OCI-LY7 (cell line): Measurements from ENCODE around the gene GNG7. TPM values are rescaled to one million over a fixed set of nuclear protein-coding genes. Genes with fewer than 3 reads are reported as not detected.

Experiments used
- BruUV-seq: library from RNA; stranded (reverse); fragments of 400-500 nt; replicated peaks from 2 replicates; lab custom pipeline; 2021; lab: Mats Ljungman, UMichigan
- CTCF ChIA-PET: fragments of 300-600 bp; sonication (Branson Sonifier 250); formaldehyde crosslinking; loops from one replicate; lab custom pipeline; 2022; ENCODE audit warnings: antibody characterized with exemption; ENCODE audit not compliant: unreplicated experiment; lab: Charles Lee
- POLR2A ChIA-PET: fragments of 300-600 bp; sonication (Branson Sonifier 250); formaldehyde crosslinking; loops from one replicate; lab custom pipeline; 2022; ENCODE audit warnings: antibody characterized with exemption; lab: Charles Lee
- DNase-seq: peaks from one replicate; pipeline ENCODE4 v3.0.0-alpha.2; 2015; ENCODE audit warnings: low spot score
- H2AFZ ChIP-seq: fragments of 200-600 bp; sonication (generic), shearing (Covaris generic); 2 replicates; pipeline ENCODE4 v1.6.1; 2014; ENCODE audit warnings: mild to moderate bottlenecking, antibody characterized with exemption, low read length, moderate library complexity
- H3K27ac ChIP-seq: fragments of 200-600 bp; sonication (generic); 2 replicates; pipeline ENCODE4 v1.5.1; 2014; ENCODE audit warnings: mixed run types, low read depth, mild to moderate bottlenecking, moderate library complexity, low read length, inconsistent platforms; ENCODE audit not compliant: poor library complexity, severe bottlenecking
- H3K36me3 ChIP-seq: fragments of 200-600 bp; sonication (generic); 2 replicates; pipeline ENCODE4 v1.6.1; 2014; ENCODE audit warnings: mild to moderate bottlenecking, antibody characterized with exemption, low read length, moderate library complexity, mixed read lengths; ENCODE audit not compliant: insufficient read depth
- H3K4me1 ChIP-seq: fragments of 200-600 bp; sonication (generic); 2 replicates; pipeline ENCODE4 v1.5.1; 2014; ENCODE audit warnings: mild to moderate bottlenecking, low read length; ENCODE audit not compliant: insufficient read depth, poor library complexity, severe bottlenecking
- H3K4me2 ChIP-seq: fragments of 200-600 bp; sonication (generic); 2 replicates; pipeline ENCODE4 v1.6.1; 2014; ENCODE audit warnings: mild to moderate bottlenecking, low read length
- H3K4me3 ChIP-seq: fragments of 200-600 bp; sonication (generic); 2 replicates; pipeline ENCODE4 v1.5.1; 2014; ENCODE audit warnings: mild to moderate bottlenecking, low read depth, low read length; ENCODE audit not compliant: poor library complexity, severe bottlenecking
- H3K79me2 ChIP-seq: fragments of 200-600 bp; sonication (generic); 2 replicates; pipeline ENCODE4 v1.6.1; 2016; ENCODE audit warnings: low read depth, mild to moderate bottlenecking, low read length, moderate library complexity, mixed read lengths; ENCODE audit not compliant: insufficient read depth
- H3K9me2 ChIP-seq: fragments of 200-600 bp; sonication (generic); 2 replicates; pipeline ENCODE4 v1.6.1; 2016; ENCODE audit warnings: mild to moderate bottlenecking, low read length, mixed read lengths; ENCODE audit not compliant: insufficient read depth
- H3K9me3 ChIP-seq: fragments of 200-600 bp; sonication (generic); 2 replicates; pipeline ENCODE4 v1.6.1; 2014; ENCODE audit warnings: mild to moderate bottlenecking, mixed run types, low read length, mixed read lengths
- H4K20me1 ChIP-seq: fragments of 200-600 bp; sonication (generic); 2 replicates; pipeline ENCODE4 v1.6.1; 2014; ENCODE audit warnings: mild to moderate bottlenecking, antibody characterized with exemption, low read length, moderate library complexity, mixed read lengths; ENCODE audit not compliant: insufficient read depth
- CTCF ChIP-seq: fragments of 200-600 bp; sonication (generic); conservative IDR thresholded peaks from 2 replicates; pipeline ENCODE4 v1.5.1; 2014; ENCODE audit warnings: mild to moderate bottlenecking, antibody characterized with exemption, low read length, moderate library complexity, mixed read lengths
- EZH2phosphoT487 ChIP-seq: fragments of 200-600 bp; sonication (generic); IDR thresholded peaks from 2 replicates; pipeline ENCODE4 v1.6.1; 2018; ENCODE audit warnings: low read depth, borderline replicate concordance, mild to moderate bottlenecking, mixed run types, antibody characterized with exemption, low read length, moderate library complexity, mixed read lengths
- intact Hi-C: fragments of 100-400 bp; cut with micrococcal nuclease; formaldehyde crosslinking; loops from one replicate; pipeline ENCODE4 v1.10.0; 2022; ENCODE audit not compliant: unreplicated experiment
- total RNA-seq, 2 experiments: library from RNA; depleted of rRNA in 1 of 2; stranded (reverse); fragments of >200 nt in 1 of 2; shearing (Covaris generic) in 1 of 2; gene quantifications; 2 replicates each; pipeline ENCODE4 v1.2.3, GENCODE V29; 2014 to 2022

The GNG7 gene
- total RNA-seq, 2 experiments from 2014 or later: 13.9 to 15.3 TPM

GRCh38 chr19:2719920-2720776 lies 17.7 kb upstream of the GNG7 start:
- H3K4me3 ChIP-seq: no peak overlapping the region
- no peak for DNase-seq
- BruUV-seq: no TSS peak
- H3K4me1 ChIP-seq: peaks cover 16% of the 10 kb centered on the region
- 0 out of 2 replicates have a peak, but pooled peaks cover 5% of the 10 kb centered on the region for H3K9me3 ChIP-seq
- TF ChIP-seq CTCF (0 out of 2 replicates have a peak, but pooled peaks have one; percentile 11), EZH2phosphoT487 (no peak)
- H3K9me2 ChIP-seq: no peaks in the 10 kb centered on the region
- no peak overlapping the region for H3K27ac ChIP-seq
- H3K4me2 ChIP-seq: peak overlapping the region; percentile 30; the same call in 1 of the 2 replicates
- ChIA-PET POLR2A (no interaction called here), CTCF (no interaction called here)
- intact Hi-C loops: no loop called here
- no peaks in the 10 kb centered on the region for H4K20me1 ChIP-seq
- H3K79me2 ChIP-seq: no peaks in the 10 kb centered on the region
- no peak overlapping the region for H2AFZ ChIP-seq
- H3K36me3 ChIP-seq: no peaks in the 10 kb centered on the region

- Histone ChIP-seq H3K4me2 (no peak overlapping the region), H3K36me3 (no peaks in the 10 kb centered on the region), H4K20me1 (no peaks in the 10 kb centered on the region), H3K9me3 (0 out of 2 replicates have a peak, but pooled peaks cover 7% of the 10 kb centered on the region), H2AFZ (no peak overlapping the region), H3K9me2 (no peaks in the 10 kb centered on the region), H3K4me1 (peaks cover 16% of the 10 kb centered on the region), H3K27ac (no peak overlapping the region), H3K79me2 (no peaks in the 10 kb centered on the region), H3K4me3 (no peak overlapping the region)
- POLR2A ChIA-PET: no interaction called here
- CTCF ChIA-PET: no interaction called here
- DNase-seq: no peak
- no TSS peak for BruUV-seq
- no peak for TF ChIP-seq EZH2phosphoT487
- no peak for TF ChIP-seq CTCF
- intact Hi-C loops: no loop called here
Observed at GRCh38 chr19:2719232-2719735, 16.8 kb upstream of the GNG7 start.
